Fibroblast of skin of left quadriceps (primary cell): ENCODE results near the gene AKIRIN1.
"Not testable (repeated sequence)": the region's sequence is repeated elsewhere in the genome, so short reads cannot be mapped to it uniquely, and the experiment has no call there.

Experiments used
- DNase-seq, 2 experiments: peaks; one replicate each; pipeline ENCODE4 v3.0.0-alpha.2; 2013; ENCODE audit warnings: low read depth in 2 of 2

AKIRIN1 gene

DNA sequence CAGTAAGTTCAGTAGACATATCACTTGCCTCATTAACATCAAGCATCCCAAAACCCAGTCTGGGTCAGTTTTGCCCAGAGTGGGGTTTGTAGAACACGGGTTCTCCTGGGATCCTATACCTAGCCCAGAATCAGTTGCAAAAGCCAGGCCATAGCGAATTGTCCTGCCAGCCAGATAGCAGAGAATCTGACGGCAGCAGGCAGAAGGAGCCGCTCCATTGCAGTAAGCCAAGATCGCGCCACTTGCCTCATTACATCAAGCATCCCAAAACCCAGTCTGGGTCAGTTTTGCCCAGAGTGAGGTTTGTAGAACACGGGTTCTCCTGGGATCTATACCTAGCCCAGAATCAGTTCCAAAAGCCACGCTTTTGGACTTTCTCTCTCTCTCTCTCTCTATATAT is 54.2 kb downstream of the AKIRIN1 start:
- DNase-seq, result no peak

DNA sequence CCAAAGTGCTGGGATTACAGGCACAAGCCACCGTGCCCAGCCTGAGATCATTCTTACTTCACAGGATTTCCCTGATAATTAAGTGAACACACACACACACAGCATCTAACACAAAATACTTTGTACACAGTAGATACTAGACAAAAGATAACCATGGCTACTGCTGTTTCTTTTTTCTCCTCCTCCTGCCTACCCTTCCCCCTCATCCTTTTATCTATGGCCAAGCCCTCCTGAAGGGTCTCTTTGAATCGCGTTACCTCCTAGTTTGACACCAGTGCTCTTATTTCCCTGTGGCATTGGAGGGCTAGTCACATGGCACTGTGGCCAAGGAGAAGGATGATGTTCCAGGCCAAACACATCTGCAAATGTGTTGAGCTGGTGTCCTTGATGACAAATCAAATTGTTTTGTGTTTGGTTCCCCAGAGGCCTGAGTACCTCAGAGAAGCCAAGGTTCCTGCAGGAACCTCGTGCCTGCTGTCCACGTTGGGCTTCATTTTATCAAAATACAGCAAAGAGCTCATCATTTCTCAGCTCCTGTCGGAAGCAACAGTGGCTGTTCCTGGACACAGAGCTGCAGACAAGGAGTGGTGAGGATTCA is 55.6 kb downstream of the AKIRIN1 start:
- DNase-seq, result no peak

DNA sequence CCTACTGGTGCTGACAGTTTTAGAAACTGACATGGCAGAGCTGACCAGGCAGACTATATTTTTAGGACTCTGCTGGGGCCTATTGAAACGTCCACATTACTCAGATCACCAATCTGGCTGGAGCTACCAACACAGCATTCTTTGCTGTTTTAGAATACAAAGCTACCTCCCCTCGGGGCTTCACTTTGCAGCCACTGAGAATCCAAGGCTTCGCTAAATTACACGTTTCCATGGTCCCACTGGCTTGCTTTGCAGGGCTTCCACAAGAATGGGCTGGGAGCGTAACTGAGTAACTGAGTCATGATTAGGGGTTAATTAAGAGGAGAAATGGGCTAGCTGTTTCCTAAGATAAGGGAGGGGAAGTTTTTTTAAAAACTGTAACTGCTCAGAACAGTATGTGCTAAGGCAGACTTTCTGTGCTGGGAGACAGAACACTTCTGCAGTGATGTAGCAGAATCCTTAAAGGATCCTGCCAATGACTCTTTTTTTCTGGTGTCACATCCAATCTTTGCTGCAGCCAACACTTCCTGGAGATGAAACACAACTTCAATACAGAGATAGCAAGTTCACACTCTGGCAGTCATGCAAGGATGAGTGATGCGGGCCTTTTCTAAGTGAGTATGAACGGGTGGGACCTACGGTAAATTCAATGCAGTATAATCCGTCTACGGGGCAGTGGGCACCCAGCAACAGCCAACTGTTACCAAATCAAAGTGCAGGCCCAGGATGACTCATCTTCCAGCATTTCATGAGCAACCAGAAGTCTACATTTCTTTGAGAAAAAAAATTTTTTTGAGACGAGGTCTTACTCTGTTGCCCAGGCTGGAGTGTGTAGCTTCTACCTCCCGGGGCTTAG is 56.5 kb downstream of the AKIRIN1 start:
- DNase-seq, result peak; percentile 53

DNA sequence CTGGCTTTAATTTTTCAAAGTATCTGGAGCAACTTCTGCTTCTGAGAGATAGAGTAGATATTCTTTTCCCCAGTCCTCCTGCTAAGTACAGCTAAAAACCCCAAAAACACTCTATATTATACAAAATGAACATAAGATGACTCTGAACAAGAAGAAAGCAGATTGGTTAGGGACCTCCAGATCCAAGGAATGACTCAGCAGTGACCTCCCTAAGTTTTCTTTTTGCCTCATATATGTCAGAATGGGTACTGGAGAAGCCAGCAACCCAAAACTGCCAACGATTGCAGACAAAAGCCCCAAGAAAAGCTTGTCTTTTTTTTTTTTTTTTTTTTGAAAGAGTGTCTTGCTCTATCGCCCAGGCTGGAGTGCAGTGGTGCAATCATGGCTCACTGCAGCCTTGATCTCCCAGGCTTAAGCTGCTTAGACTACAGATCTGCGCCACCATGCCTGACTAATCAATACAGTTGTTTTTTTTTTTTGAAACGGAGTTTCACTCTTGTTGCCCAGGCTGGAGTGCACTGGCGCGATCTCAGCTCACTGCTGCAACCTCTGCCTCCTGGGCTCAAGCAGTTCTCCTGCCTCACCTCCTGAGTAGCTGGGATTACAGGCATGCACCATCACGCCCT is 57.8 kb downstream of the AKIRIN1 start:
- DNase-seq, result no peak

DNA sequence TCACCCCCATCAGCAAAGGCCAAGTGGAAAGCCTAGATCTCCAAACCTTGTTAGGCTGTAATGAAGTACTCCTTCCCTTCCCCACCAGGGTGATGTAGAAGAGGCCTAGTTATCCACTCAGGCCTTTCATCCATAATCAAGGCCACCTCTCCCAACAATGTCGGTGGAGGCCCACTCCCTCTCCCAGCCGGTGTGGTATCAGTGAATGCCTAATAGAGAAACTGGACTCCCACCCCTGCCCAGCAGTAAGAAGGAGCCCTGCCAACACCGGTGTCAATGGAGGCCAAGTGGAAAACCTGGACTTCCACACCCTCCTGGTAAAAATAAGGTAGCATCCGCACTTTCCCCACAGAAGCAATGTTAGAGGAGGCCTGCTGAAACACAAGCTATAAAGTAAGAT is 58.9 kb downstream of the AKIRIN1 start:
- DNase-seq, result no peak

DNA sequence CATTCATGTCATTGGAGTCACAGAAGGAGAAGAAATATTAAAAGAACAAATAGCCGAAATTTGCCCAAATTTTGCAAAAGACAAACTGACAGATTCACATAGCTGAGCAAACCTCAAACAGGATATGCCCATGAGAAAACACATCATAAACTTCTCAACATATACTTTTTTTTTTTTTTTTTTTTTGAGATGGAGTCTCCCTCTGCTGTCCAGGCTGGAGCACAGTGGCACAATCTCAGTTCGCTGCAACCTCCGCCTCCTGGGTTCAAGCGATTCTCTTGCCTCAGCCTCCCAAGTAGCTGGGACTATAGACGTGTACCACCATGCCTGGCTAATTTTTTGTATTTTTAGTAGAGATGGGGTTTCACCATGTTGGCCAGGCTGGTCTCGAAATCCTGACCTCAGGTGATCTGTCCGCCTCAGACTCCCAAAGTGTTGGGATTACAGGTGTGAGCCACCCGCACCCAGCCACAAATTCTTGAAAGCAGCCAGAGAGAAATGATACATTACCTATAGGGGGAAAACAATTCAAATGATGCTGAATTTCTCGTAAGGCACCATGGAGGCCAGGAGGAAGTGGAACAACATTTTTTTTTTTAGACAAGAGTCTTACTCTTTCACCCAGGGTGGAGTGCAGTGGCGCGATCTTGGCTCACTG is 60.2 kb downstream of the AKIRIN1 start:
- not testable (repeated sequence) for DNase-seq

DNA sequence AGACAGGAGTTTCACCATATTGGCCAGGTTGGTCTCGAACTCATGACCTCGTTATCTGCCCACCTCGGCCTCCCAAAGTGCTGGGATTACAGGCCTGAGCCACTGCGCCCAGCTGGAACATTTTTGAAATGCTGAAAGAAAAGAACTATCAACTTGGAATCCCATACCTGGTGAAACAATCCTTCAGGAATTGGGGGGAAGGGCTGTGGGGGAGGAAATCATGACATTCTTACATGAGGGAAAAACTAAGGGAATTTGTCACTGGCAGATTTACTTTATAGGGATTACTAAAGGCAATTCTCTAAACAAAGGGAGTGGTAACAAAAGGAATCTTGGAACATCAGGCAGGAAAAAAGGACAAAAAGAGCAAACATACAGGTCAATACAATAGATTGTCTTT is 60.9 kb downstream of the AKIRIN1 start:
- no peak for DNase-seq

DNA sequence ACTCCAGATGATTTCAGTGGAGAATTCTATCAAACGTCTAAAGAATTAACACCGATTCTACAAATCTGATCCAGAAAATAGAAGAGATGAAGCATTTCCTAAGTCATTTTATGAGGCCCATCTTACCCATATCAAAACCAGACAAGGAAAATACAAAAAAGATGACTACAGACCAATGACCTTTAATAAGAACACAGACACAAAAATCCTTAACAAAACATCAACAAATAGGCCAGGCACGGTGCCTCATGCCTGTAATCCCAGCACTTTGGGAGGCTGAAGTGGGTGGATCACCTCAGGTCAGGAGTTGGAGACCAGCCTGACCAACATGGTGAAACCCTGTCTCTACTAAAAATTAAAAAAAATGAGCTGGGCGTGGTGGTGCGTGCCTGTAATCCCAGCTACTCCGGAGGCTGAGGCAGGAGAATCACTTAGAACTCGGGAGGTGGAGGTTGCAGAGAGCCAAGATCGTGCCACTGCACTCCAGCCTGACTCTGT is 64.2 kb downstream of the AKIRIN1 start:
- not testable (repeated sequence) for DNase-seq
